Measurements from ENCODE around the gene ELFN1.

Gene ELFN1

DNA sequence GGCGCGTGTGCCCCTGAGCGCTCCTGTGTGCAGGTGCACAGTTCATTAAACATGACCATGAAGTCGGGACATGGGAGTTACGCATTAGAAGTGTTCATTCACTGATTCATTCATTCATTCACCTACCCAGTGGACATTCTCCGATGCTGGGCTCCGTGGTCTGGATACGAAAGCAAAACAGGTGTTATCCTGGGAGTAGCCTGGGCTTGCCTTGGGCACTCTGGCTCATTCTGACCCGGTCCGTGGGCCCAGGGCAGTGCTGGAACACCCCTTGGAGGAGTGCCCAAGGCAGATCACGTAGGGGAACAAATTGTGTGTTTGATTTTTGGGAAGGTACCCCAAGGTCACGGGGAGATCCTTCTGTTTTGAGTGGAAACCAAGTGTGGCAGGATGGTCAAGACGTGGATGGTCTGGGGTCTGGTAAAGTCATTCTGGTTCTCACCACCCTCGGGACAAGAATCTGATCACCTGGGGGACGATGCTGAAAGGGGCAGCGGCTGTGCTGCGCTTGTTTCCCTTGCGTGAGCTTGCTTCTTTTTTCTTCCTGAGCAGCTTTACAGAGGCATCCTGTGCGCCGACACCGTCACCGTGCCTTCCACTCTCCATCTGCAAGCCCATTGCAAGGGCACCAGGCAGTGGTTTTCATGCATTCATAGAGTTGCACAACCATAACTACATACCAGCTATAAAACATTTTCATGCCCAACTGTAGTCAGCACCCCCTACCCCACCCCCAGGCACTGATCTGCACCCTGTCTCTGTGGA, 10.1 kb downstream of the ELFN1 start:
- Histone ChIP-seq H3K27me3 (ENCODE audit: insufficient read depth, poor library complexity, severe bottlenecking) (no peaks in the 10 kb centered on the region), H3K27ac (replicated peaks) (no peak overlapping the region), H3K4me3 (replicated peaks; ENCODE audit: insufficient read depth, low read length) (no peak overlapping the region)
- TF ChIP-seq, protein P1, sequence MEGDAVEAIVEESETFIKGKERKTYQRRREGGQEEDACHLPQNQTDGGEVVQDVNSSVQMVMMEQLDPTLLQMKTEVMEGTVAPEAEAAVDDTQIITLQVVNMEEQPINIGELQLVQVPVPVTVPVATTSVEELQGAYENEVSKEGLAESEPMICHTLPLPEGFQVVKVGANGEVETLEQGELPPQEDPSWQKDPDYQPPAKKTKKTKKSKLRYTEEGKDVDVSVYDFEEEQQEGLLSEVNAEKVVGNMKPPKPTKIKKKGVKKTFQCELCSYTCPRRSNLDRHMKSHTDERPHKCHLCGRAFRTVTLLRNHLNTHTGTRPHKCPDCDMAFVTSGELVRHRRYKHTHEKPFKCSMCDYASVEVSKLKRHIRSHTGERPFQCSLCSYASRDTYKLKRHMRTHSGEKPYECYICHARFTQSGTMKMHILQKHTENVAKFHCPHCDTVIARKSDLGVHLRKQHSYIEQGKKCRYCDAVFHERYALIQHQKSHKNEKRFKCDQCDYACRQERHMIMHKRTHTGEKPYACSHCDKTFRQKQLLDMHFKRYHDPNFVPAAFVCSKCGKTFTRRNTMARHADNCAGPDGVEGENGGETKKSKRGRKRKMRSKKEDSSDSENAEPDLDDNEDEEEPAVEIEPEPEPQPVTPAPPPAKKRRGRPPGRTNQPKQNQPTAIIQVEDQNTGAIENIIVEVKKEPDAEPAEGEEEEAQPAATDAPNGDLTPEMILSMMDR (IDR thresholded peaks at IDR 0.05; ENCODE audit: insufficient read depth, low read length), result no peak
- TF ChIP-seq, protein P2, sequence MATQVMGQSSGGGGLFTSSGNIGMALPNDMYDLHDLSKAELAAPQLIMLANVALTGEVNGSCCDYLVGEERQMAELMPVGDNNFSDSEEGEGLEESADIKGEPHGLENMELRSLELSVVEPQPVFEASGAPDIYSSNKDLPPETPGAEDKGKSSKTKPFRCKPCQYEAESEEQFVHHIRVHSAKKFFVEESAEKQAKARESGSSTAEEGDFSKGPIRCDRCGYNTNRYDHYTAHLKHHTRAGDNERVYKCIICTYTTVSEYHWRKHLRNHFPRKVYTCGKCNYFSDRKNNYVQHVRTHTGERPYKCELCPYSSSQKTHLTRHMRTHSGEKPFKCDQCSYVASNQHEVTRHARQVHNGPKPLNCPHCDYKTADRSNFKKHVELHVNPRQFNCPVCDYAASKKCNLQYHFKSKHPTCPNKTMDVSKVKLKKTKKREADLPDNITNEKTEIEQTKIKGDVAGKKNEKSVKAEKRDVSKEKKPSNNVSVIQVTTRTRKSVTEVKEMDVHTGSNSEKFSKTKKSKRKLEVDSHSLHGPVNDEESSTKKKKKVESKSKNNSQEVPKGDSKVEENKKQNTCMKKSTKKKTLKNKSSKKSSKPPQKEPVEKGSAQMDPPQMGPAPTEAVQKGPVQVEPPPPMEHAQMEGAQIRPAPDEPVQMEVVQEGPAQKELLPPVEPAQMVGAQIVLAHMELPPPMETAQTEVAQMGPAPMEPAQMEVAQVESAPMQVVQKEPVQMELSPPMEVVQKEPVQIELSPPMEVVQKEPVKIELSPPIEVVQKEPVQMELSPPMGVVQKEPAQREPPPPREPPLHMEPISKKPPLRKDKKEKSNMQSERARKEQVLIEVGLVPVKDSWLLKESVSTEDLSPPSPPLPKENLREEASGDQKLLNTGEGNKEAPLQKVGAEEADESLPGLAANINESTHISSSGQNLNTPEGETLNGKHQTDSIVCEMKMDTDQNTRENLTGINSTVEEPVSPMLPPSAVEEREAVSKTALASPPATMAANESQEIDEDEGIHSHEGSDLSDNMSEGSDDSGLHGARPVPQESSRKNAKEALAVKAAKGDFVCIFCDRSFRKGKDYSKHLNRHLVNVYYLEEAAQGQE (IDR thresholded peaks at IDR 0.05; ENCODE audit: insufficient replicate concordance, low read depth), result no peak
- TF ChIP-seq SPI1 (IDR thresholded peaks at IDR 0.05; ENCODE audit: borderline replicate concordance, low read depth), result no peak
- no peak for TF ChIP-seq GABPA (IDR thresholded peaks at IDR 0.05; ENCODE audit: low read depth)
- TF ChIP-seq POLR2AphosphoS5 (IDR thresholded peaks at IDR 0.05; ENCODE audit: low read depth), result no peak
- DNase-seq (ENCODE audit: low read depth in 1 of 2, low spot score in 1 of 2), result no peak

DNA sequence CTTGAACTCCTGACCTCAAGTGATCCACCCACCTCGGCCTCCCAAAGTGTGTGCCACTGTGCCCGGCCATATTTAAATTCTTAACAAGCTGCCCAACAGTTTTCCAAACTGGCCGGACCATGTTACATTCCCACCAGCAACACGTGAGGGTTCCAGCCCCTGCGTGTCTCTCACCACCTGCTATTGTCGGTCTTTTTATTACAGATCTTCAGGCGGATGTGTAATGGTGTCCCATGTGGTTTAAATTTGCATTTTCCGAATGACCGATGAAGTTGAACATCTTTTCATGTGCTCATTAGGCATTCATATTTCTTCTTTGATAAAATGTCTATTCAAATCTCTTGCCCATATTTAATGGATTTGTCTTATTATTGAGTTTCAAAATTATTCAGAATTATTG, 11.5 kb downstream of the ELFN1 start:
- no peak overlapping the region for H3K27ac ChIP-seq (replicated peaks)
- H3K4me3 ChIP-seq (replicated peaks; ENCODE audit: insufficient read depth, low read length), result no peak overlapping the region
- TF ChIP-seq GABPA (IDR thresholded peaks at IDR 0.05; ENCODE audit: low read depth) (no peak), POLR2AphosphoS5 (IDR thresholded peaks at IDR 0.05; ENCODE audit: low read depth) (no peak), SPI1 (IDR thresholded peaks at IDR 0.05; ENCODE audit: borderline replicate concordance, low read depth) (no peak)
- TF ChIP-seq, protein P2 (IDR thresholded peaks at IDR 0.05; ENCODE audit: insufficient replicate concordance, low read depth), result no peak
- TF ChIP-seq, protein P1 (IDR thresholded peaks at IDR 0.05; ENCODE audit: insufficient read depth, low read length), result no peak
- H3K27me3 ChIP-seq (ENCODE audit: insufficient read depth, poor library complexity, severe bottlenecking), result no peaks in the 10 kb centered on the region
- DNase-seq (ENCODE audit: low read depth in 1 of 2, low spot score in 1 of 2), result no peak

DNA sequence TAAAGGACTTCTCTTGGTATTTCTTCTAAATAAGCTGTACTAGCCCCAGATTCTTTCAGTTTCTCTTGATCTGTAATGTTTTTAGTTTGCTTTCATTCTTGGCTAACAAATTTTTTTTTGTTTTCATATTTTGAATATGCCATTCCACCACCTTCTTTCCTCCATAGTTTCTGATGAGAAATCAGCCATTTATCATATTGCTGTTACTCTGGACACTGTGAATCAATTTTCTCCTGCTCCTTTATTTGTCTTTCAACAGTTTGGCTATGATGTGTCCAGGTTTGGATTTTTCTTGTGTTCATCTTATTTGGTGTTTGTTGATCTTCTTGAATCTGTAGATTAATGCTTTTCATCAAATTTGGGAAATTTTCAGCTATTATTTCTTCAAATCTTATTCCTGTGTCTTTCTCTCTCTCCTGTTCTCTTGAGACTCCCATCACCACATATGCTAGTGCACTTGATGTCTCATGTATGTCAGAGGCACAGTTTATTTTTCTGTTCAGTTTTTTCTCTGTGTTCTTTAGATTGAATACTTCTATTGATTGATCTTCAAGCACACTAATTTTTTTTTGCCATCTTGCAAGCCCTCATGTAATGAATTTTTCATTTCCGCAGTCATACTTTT, 15.0 kb downstream of the ELFN1 start:
- DNase-seq (ENCODE audit: low read depth in 1 of 2, low spot score in 1 of 2), result no peak
- Histone ChIP-seq H3K27ac (replicated peaks) (no peak overlapping the region), H3K4me3 (replicated peaks; ENCODE audit: insufficient read depth, low read length) (no peak overlapping the region), H3K27me3 (ENCODE audit: insufficient read depth, poor library complexity, severe bottlenecking) (no peaks in the 10 kb centered on the region)
- no peak for TF ChIP-seq POLR2AphosphoS5 (IDR thresholded peaks at IDR 0.05; ENCODE audit: low read depth)
- no peak for TF ChIP-seq GABPA (IDR thresholded peaks at IDR 0.05; ENCODE audit: low read depth)
- TF ChIP-seq, protein P2 (IDR thresholded peaks at IDR 0.05; ENCODE audit: insufficient replicate concordance, low read depth), result no peak
- no peak for TF ChIP-seq SPI1 (IDR thresholded peaks at IDR 0.05; ENCODE audit: borderline replicate concordance, low read depth)
- TF ChIP-seq, protein P1 (IDR thresholded peaks at IDR 0.05; ENCODE audit: insufficient read depth, low read length), result no peak
